HepG2 (cell line): ENCODE data around the gene TMEM139. TPM values are rescaled to one million over a fixed set of nuclear protein-coding genes. Genes with fewer than 3 reads are reported as not detected.

Source experiments
- ATAC-seq: fragments of 200-7000 bp; cut with Tn5 transposase; 3 replicates; pipeline ENCODE4 v1.9.1; 2020; ENCODE audit warnings: mild to moderate bottlenecking, moderate library complexity
- BruUV-seq: library from RNA; stranded (reverse); fragments of 400-500 nt; replicated peaks from 2 replicates; lab custom pipeline; 2021; lab: Mats Ljungman, UMichigan
- CTCF ChIA-PET: fragments of 300-600 bp; formaldehyde crosslinking; extraction: SDS; loops from one replicate; lab custom pipeline; 2021; ENCODE audit warnings: low total read pairs, inconsistent platforms, low intra/inter-chr PET ratio; lab: Yijun Ruan, JAX
- POLR2A ChIA-PET: fragments of 350-600 bp; sonication (Branson Sonifier 250); formaldehyde crosslinking; loops from one replicate; lab custom pipeline; 2020; ENCODE audit warnings: antibody characterized with exemption, inconsistent platforms; lab: Yijun Ruan, JAX
- DNase-seq: peaks from one replicate; pipeline ENCODE4 v3.0.0-alpha.2; 2015; ENCODE audit warnings: low spot score
- FAIRE-seq: peaks from 3 replicates; lab custom pipeline; 2011; peaks lifted over from hg19 to GRCh38; lab: Jason Lieb, UNC
- H2AFZ ChIP-seq: one replicate; pipeline ENCODE4 v1.6.1; 2011; ENCODE audit warnings: low read length, inconsistent platforms
- H3K27ac ChIP-seq: fragments of 300-600 bp; 3 replicates; pipeline ENCODE4 v1.8.0; 2011; ENCODE audit warnings: mixed run types, mild to moderate bottlenecking, mixed read lengths, low read length, inconsistent platforms; ENCODE audit not compliant: insufficient read depth; ENCODE audit errors: extremely low read length
- H3K27me3 ChIP-seq, 2 experiments: fragments of 200-600 bp in 1 of 2; 2 replicates in 1 of 2; 3 replicates in 1 of 2; pipeline versions ENCODE4 v1.6.0 to v1.8.0; 2011; ENCODE audit warnings: low read length in 2 of 2, mild to moderate bottlenecking in 2 of 2, moderate library complexity in 2 of 2, inconsistent platforms in 1 of 2; ENCODE audit not compliant: insufficient read depth in 2 of 2, control insufficient read depth in 1 of 2
- H3K36me3 ChIP-seq, 2 experiments: fragments of 200-600 bp in 1 of 2; replicated peaks in 1 of 2; 2 replicates in 1 of 2; 3 replicates in 1 of 2; pipeline versions ENCODE4 v1.5.1 to v1.8.0; 2011; ENCODE audit warnings: low read length in 2 of 2, inconsistent platforms in 1 of 2; ENCODE audit not compliant: insufficient read depth in 2 of 2, control insufficient read depth in 1 of 2
- H3K4me1 ChIP-seq: 2 replicates; pipeline ENCODE4 v1.5.1; 2012; ENCODE audit warnings: low read length, inconsistent platforms; ENCODE audit not compliant: insufficient read depth
- H3K4me2 ChIP-seq: 2 replicates; pipeline ENCODE4 v1.6.0; 2011; ENCODE audit warnings: low read depth, low read length, inconsistent platforms
- H3K4me3 ChIP-seq, 3 experiments: fragments of 200-600 bp in 1 of 3; sonication (generic), shearing (Covaris generic) in 1 of 3; replicated peaks in 1 of 3; 2 replicates each; pipeline ENCODE4 v1.5.1; 2011 to 2016; ENCODE audit warnings: low read length in 3 of 3, inconsistent platforms in 2 of 3, low read depth in 2 of 3, mild to moderate bottlenecking in 2 of 3, control low read depth in 1 of 3, mixed read lengths in 1 of 3; ENCODE audit not compliant: insufficient read depth in 1 of 3
- H3K79me2 ChIP-seq: one replicate; pipeline ENCODE4 v1.6.1; 2011; ENCODE audit warnings: low read length, inconsistent platforms; ENCODE audit not compliant: insufficient read depth
- H3K9ac ChIP-seq: 2 replicates; pipeline ENCODE4 v1.6.0; 2011; ENCODE audit warnings: mild to moderate bottlenecking, low read depth, low read length, inconsistent platforms; ENCODE audit not compliant: insufficient read depth
- H3K9me3 ChIP-seq: 2 replicates; pipeline ENCODE4 v1.5.1; 2012; ENCODE audit warnings: mild to moderate bottlenecking, low read length
- H4K20me1 ChIP-seq: 2 replicates; pipeline ENCODE4 v1.6.0; 2011; ENCODE audit warnings: inconsistent platforms, mild to moderate bottlenecking, low read length, moderate library complexity; ENCODE audit not compliant: insufficient read depth
- ARID5B ChIP-seq: IDR thresholded peaks from 2 replicates; pipeline ENCODE4 v1.4.0; 2020; ENCODE audit warnings: mild to moderate bottlenecking, missing genetic modification reagents
- CSRNP2 ChIP-seq: sonication (generic); formaldehyde crosslinking; conservative IDR thresholded peaks from 2 replicates; pipeline ENCODE4 v1.8.0; 2022; ENCODE audit warnings: low read depth, missing genetic modification reagents
- HOMEZ ChIP-seq: IDR thresholded peaks from 2 replicates; pipeline ENCODE4 v1.6.1; 2016; ENCODE audit warnings: low read depth
- SRSF9 ChIP-seq: fragments of 200-400 bp; formaldehyde crosslinking; IDR thresholded peaks from 2 replicates; pipeline ENCODE4 v1.6.1; 2018; ENCODE audit warnings: borderline replicate concordance, mild to moderate bottlenecking, low read depth, low read length; ENCODE audit not compliant: insufficient read depth, poor library complexity, severe bottlenecking
- THAP7 ChIP-seq: sonication (generic); formaldehyde crosslinking; IDR thresholded peaks from 2 replicates; pipeline ENCODE4 v1.8.1; 2023; ENCODE audit warnings: mild to moderate bottlenecking, missing genetic modification reagents
- ZBTB1 ChIP-seq: sonication (generic); formaldehyde crosslinking; IDR thresholded peaks from 2 replicates; pipeline ENCODE4 v1.4.0; 2020; ENCODE audit warnings: missing genetic modification reagents, borderline replicate concordance
- whole genome bisulfite sequencing: methylation state at CpG from one replicate; pipeline ENCODE4 v1.1.6; 2017; ENCODE audit warnings: low lambda C conversion rate; 5-methylcytosine and 5-hydroxymethylcytosine counted together
- in situ Hi-C: cut with HindIII; loops from 2 replicates; pipeline ENCODE4 v1.10.0; 2017; ENCODE audit warnings: low pct_unique_long_range_greater_than_20kb; ENCODE audit not compliant: extremely low pct_ligation_motif_present
- intact Hi-C: fragments of 100-400 bp; cut with micrococcal nuclease; formaldehyde crosslinking; loops from one replicate; pipeline ENCODE4 v1.10.0; 2022; ENCODE audit not compliant: unreplicated experiment
- polyA plus RNA-seq, 8 experiments: library from polyadenylated mRNA; depleted of rRNA in 3 of 8; stranded (reverse) in 7 of 8; unstranded in 1 of 8; fragments of >200 nt; fragmentation: Illumina TruSeq in 4 of 8; extraction: Trizol in 4 of 8; gene quantifications; 2 replicates each; pipeline versions ENCODE4 v1.2.1 to v1.2.3, GENCODE V29; 2011 to 2016; ENCODE audit warnings: low read depth in 4 of 8, missing spikeins in 1 of 8, mixed read lengths in 1 of 8; ENCODE audit not compliant: insufficient read depth in 1 of 8
- total RNA-seq, 5 experiments: library from RNA; depleted of rRNA; stranded (reverse); fragments of >200 nt; fragmentation: Illumina TruSeq; extraction: Trizol; gene quantifications; 2 replicates each; pipeline ENCODE4 v1.2.3, GENCODE V29; 2016; ENCODE audit warnings: low read depth in 1 of 5

TMEM139 gene
- total and polyA plus RNA-seq, 2 of the 13 experiments (the other 11 are each of a cell fraction or from before 2014, with no cell fraction given) = 7.9 to 14.0 TPM

- H2AFZ ChIP-seq = no peak overlapping the region
- TF ChIP-seq THAP7 (CRISPR knock-in tag) (no peak), HOMEZ (CRISPR knock-in tag) (no peak), ZBTB1 (CRISPR knock-in tag) (no peak), ARID5B (CRISPR knock-in tag) (no peak), CSRNP2 (CRISPR knock-in tag) (no peak), SRSF9 (no peak)
- FAIRE-seq (no peak), ATAC-seq (peak; percentile 24; the same call in 2 of the 3 replicates), DNase-seq (no peak)
- H3K4me2 ChIP-seq = no peak overlapping the region
- in situ Hi-C loops (loop anchor here (5.0 kb wide), 1 partner anchor 63 kb away; no protein-coding TSS in a partner anchor), intact Hi-C loops (loop anchor here (1.0 to 10.0 kb wide), 3 partner anchors 16 to 300 kb away; no protein-coding TSS in a partner anchor)
- no TSS peak for BruUV-seq
- peaks cover 25 to 77% of the 10 kb centered on the region in 2 experiments for H3K36me3 ChIP-seq
- no peaks in the 10 kb centered on the region; the same call in 1 of the 2 replicates for H4K20me1 ChIP-seq
- ChIA-PET POLR2A (no interaction called here), CTCF (interaction anchor here (1.8 kb wide), 1 partner anchor 64 kb away, joined by 35 read pairs; no protein-coding TSS in a partner anchor)
- no peaks in the 10 kb centered on the region for H3K27me3 ChIP-seq
- H3K4me1 ChIP-seq = no peaks in the 10 kb centered on the region
- no peak overlapping the region for H3K27ac ChIP-seq
- no peak overlapping the region for H3K9ac ChIP-seq
- no peaks in the 10 kb centered on the region for H3K9me3 ChIP-seq
- WGBS = 100% methylated on average over 6 of the region's 6 CpGs
- no peak overlapping the region for H3K4me3 ChIP-seq
- no peaks in the 10 kb centered on the region for H3K79me2 ChIP-seq
These were observed 20.2 kb downstream of the TMEM139 start for GRCh38 chr7:143304938-143305337.
